ENCODE results near the gene PEX14.

The PEX14 gene

GRCh38 chr1:10665930-10666850 is 191.4 kb downstream of the PEX14 start:
- H3K4me3 ChIP-seq (ENCODE audit: low read depth, low read length), result no peak overlapping the region
- H3K27ac ChIP-seq, result no peak overlapping the region

GRCh38 chr1:10667861-10668761 is 193.4 kb downstream of the PEX14 start:
- peak overlapping the region; percentile 40 for H3K27ac ChIP-seq
- no peaks in the 10 kb centered on the region for H3K9me3 ChIP-seq (ENCODE audit: severe bottlenecking)
- no peak for TF ChIP-seq CTCF (IDR thresholded peaks at IDR 0.05; ENCODE audit: low read depth, low read length)
- H3K27me3 ChIP-seq (ENCODE audit: insufficient read depth, low read depth, severe bottlenecking), result no peaks in the 10 kb centered on the region
- DNase-seq, result no peak
- H3K4me3 ChIP-seq (ENCODE audit: low read depth, low read length), result no peak overlapping the region
- peaks cover 25% of the 10 kb centered on the region for H3K36me3 ChIP-seq

More at GRCh38 chr1:10665930-10666850, 191.4 kb downstream of the PEX14 start:
- Histone ChIP-seq H3K9me3 (ENCODE audit: severe bottlenecking) (no peaks in the 10 kb centered on the region), H3K27me3 (ENCODE audit: insufficient read depth, low read depth, severe bottlenecking) (no peaks in the 10 kb centered on the region), H3K36me3 (peaks cover 31% of the 10 kb centered on the region)
- no peak for DNase-seq
- no peak for TF ChIP-seq CTCF (IDR thresholded peaks at IDR 0.05; ENCODE audit: low read depth, low read length)

- peaks cover 15% of the 10 kb centered on the region for H3K36me3 ChIP-seq
- no peak for TF ChIP-seq CTCF (IDR thresholded peaks at IDR 0.05; ENCODE audit: low read depth, low read length)
- H3K9me3 ChIP-seq (ENCODE audit: severe bottlenecking), result no peaks in the 10 kb centered on the region
- H3K27me3 ChIP-seq (ENCODE audit: insufficient read depth, low read depth, severe bottlenecking), result no peaks in the 10 kb centered on the region
- H3K27ac ChIP-seq, result peak overlapping the region; percentile 40
- DNase-seq, result no peak
- no peak overlapping the region for H3K4me3 ChIP-seq (ENCODE audit: low read depth, low read length)
Observed at GRCh38 chr1:10669570-10669969, 194.8 kb downstream of the PEX14 start.

GRCh38 chr1:10670190-10670589 is 195.4 kb downstream of the PEX14 start:
- DNase-seq, result no peak
- H3K27ac ChIP-seq, result 0 out of 2 replicates have a peak overlapping the region, but pooled peaks have one; percentile 22
- H3K9me3 ChIP-seq (ENCODE audit: severe bottlenecking), result no peaks in the 10 kb centered on the region
- H3K27me3 ChIP-seq (ENCODE audit: insufficient read depth, low read depth, severe bottlenecking), result no peaks in the 10 kb centered on the region
- H3K4me3 ChIP-seq (ENCODE audit: low read depth, low read length), result no peak overlapping the region
- peaks cover 11% of the 10 kb centered on the region for H3K36me3 ChIP-seq
- no peak for TF ChIP-seq CTCF (IDR thresholded peaks at IDR 0.05; ENCODE audit: low read depth, low read length)

DNA sequence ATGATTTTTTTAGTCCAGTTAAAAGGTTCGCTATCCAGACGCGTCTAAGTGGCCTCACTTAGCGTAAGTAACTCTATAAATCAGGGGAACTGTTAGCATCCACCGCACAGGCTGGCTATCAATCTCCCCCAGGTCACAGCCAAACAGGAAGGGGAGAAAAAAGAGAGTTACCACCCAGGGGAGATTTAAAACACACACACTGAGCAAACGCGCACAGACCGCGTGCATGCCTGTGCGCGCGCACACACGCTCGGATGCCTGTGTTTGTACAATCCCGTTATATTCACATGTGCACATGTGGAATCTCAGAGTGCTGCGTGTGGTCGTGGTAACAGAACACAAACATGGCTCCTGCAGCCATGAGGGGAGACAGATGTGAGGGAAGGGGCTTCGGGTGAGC is 196.3 kb downstream of the PEX14 start:
- Histone ChIP-seq H3K4me3 (ENCODE audit: low read depth, low read length) (no peak overlapping the region), H3K36me3 (peaks cover 9% of the 10 kb centered on the region; the same call in 1 of the 2 replicates), H3K9me3 (ENCODE audit: severe bottlenecking) (no peaks in the 10 kb centered on the region), H3K27me3 (ENCODE audit: insufficient read depth, low read depth, severe bottlenecking) (no peaks in the 10 kb centered on the region), H3K27ac (peak overlapping the region; percentile 45; the same call in 1 of the 2 replicates)
- no peak for TF ChIP-seq CTCF (IDR thresholded peaks at IDR 0.05; ENCODE audit: low read depth, low read length)
- no peak for DNase-seq
